HepG2 (cell line): ENCODE results near the gene ZFP36. TPM values are rescaled to one million over a fixed set of nuclear protein-coding genes. Genes with fewer than 3 reads are reported as not detected.

Experiments
- E2F2 ChIP-seq: sonication (generic); formaldehyde crosslinking; IDR thresholded peaks from 2 replicates; pipeline ENCODE4 v1.4.0; 2020; ENCODE audit warnings: missing genetic modification reagents, borderline replicate concordance
- ERF ChIP-seq: IDR thresholded peaks from 2 replicates; pipeline ENCODE4 v1.6.1; 2018; ENCODE audit warnings: missing biosample characterization, missing genetic modification reagents
- GATAD2A ChIP-seq: IDR thresholded peaks from 2 replicates; pipeline ENCODE4 v1.6.1; 2016
- GMEB2 ChIP-seq: IDR thresholded peaks from 2 replicates; pipeline ENCODE4 v1.6.1; 2016; ENCODE audit warnings: missing biosample characterization, missing genetic modification reagents, low read depth
- HNF4A ChIP-seq: sonication (generic); formaldehyde crosslinking; IDR thresholded peaks from 2 replicates; pipeline ENCODE4 v1.4.0; 2020; ENCODE audit warnings: missing genetic modification reagents
- JUNB ChIP-seq: sonication (generic); formaldehyde crosslinking; IDR thresholded peaks from 2 replicates; pipeline ENCODE4 v1.8.0; 2022; ENCODE audit warnings: missing genetic modification reagents, mild to moderate bottlenecking, borderline replicate concordance
- NFKB2 ChIP-seq: sonication (generic); formaldehyde crosslinking; IDR thresholded peaks from 2 replicates; pipeline ENCODE4 v1.4.0; 2020; ENCODE audit warnings: missing genetic modification reagents, borderline replicate concordance
- NFRKB ChIP-seq: fragments of 450-650 bp; IDR thresholded peaks from 2 replicates; pipeline ENCODE4 v1.6.1; 2017
- NR2F6 ChIP-seq, 2 experiments: IDR thresholded peaks; 2 replicates each; pipeline ENCODE4 v1.6.1; 2016; ENCODE audit warnings: antibody characterized with exemption in 1 of 2, mild to moderate bottlenecking in 1 of 2
- PHF21A ChIP-seq: sonication (generic); formaldehyde crosslinking; IDR thresholded peaks from 2 replicates; pipeline ENCODE4 v1.5.0; 2020; ENCODE audit warnings: mild to moderate bottlenecking, missing genetic modification reagents
- POGZ ChIP-seq: sonication (generic); formaldehyde crosslinking; IDR thresholded peaks from 2 replicates; pipeline ENCODE4 v1.4.0; 2020; ENCODE audit warnings: mild to moderate bottlenecking, missing genetic modification reagents
- SCMH1 ChIP-seq: sonication (generic); formaldehyde crosslinking; IDR thresholded peaks from 2 replicates; pipeline ENCODE4 v1.9.0; 2021; ENCODE audit warnings: missing genetic modification reagents, mild to moderate bottlenecking, borderline replicate concordance
- SMAD9 ChIP-seq: sonication (generic); formaldehyde crosslinking; IDR thresholded peaks from 2 replicates; pipeline ENCODE4 v1.5.1; 2020; ENCODE audit warnings: mild to moderate bottlenecking, missing genetic modification reagents
- SMARCE1 ChIP-seq: fragments of 450-650 bp; IDR thresholded peaks from 2 replicates; pipeline ENCODE4 v1.6.1; 2017; ENCODE audit warnings: borderline replicate concordance
- SRSF9 ChIP-seq: fragments of 200-400 bp; formaldehyde crosslinking; IDR thresholded peaks from 2 replicates; pipeline ENCODE4 v1.6.1; 2018; ENCODE audit warnings: borderline replicate concordance, mild to moderate bottlenecking, low read depth, low read length; ENCODE audit not compliant: insufficient read depth, poor library complexity, severe bottlenecking
- TP53 ChIP-seq: sonication (generic); formaldehyde crosslinking; conservative IDR thresholded peaks from 2 replicates; pipeline ENCODE4 v1.4.0; 2020; ENCODE audit warnings: missing genetic modification reagents
- ZIK1 ChIP-seq: sonication (generic); formaldehyde crosslinking; IDR thresholded peaks from 2 replicates; pipeline ENCODE4 v1.5.0; 2020; ENCODE audit warnings: mild to moderate bottlenecking, low read depth, missing genetic modification reagents, borderline replicate concordance
- ZNF34 ChIP-seq: sonication (generic); formaldehyde crosslinking; IDR thresholded peaks from 2 replicates; pipeline ENCODE4 v1.4.0; 2020; ENCODE audit warnings: mild to moderate bottlenecking, missing genetic modification reagents, borderline replicate concordance
- ZNF446 ChIP-seq: sonication (generic); formaldehyde crosslinking; IDR thresholded peaks from 2 replicates; pipeline ENCODE4 v1.5.0; 2020; ENCODE audit warnings: mild to moderate bottlenecking, missing genetic modification reagents
- ZNF569 ChIP-seq: sonication (generic); formaldehyde crosslinking; IDR thresholded peaks from 2 replicates; pipeline ENCODE4 v1.5.0; 2020; ENCODE audit warnings: mild to moderate bottlenecking, missing genetic modification reagents, moderate library complexity, borderline replicate concordance
- polyA plus RNA-seq, 8 experiments: library from polyadenylated mRNA; depleted of rRNA in 3 of 8; stranded (reverse) in 7 of 8; unstranded in 1 of 8; fragments of >200 nt; fragmentation: Illumina TruSeq in 4 of 8; extraction: Trizol in 4 of 8; gene quantifications; 2 replicates each; pipeline versions ENCODE4 v1.2.1 to v1.2.3, GENCODE V29; 2011 to 2016; ENCODE audit warnings: low read depth in 4 of 8, missing spikeins in 1 of 8, mixed read lengths in 1 of 8; ENCODE audit not compliant: insufficient read depth in 1 of 8
- total RNA-seq, 5 experiments: library from RNA; depleted of rRNA; stranded (reverse); fragments of >200 nt; fragmentation: Illumina TruSeq; extraction: Trizol; gene quantifications; 2 replicates each; pipeline ENCODE4 v1.2.3, GENCODE V29; 2016; ENCODE audit warnings: low read depth in 1 of 5
- TF ChIP-seq, protein P1 (sequence below): sonication (generic); formaldehyde crosslinking; conservative IDR thresholded peaks from 2 replicates; pipeline ENCODE4 v1.4.0; 2020; ENCODE audit warnings: mild to moderate bottlenecking, missing genetic modification reagents, moderate library complexity

ZFP36 gene
- total and polyA plus RNA-seq, 2 of the 13 experiments (the other 11 are each of a cell fraction or from before 2014, with no cell fraction given): 1.4 to 1.7 TPM

DNA sequence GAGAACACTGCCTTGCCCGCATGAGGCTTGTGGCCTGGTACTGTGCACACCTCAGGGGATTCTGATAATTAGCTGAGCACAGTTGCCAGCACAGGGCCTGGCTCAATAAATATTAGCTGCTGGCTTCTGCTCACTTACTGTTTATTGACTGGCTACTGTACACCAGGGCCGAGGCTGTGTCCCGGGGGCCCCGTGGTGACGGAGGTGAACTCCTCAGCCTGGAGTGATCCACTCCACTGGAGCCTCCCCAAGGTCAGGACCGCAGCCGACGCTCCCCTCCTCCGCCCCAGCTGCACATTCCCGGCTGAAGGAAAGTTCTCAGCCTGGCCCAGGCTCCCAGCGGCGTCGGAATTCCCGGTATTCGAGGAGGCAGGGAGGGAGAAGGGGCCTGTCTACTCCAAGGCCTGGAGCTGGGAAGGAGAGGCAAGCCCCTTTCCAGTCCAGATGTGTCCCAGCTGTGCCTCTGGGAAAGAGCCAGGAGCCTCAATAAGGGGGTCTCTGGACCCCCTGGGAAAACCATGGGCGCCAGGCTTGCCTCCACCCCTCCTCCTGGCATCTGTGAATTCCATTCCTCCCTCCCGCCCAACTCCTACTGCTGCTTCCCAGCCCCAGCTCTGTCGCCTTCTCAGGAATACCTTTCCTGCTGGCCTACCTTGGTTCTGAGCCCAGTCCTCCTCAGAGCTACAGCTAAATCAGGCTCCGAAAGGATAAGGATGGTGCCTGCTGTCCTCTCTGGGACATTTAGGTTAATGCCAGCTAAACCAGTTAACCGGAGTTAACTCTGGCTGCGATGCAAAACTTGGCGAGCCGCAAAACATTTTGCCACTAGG lies 21.9 kb downstream of the ZFP36 start (continued):
- TF ChIP-seq SCMH1 (CRISPR knock-in tag): no peak
- TF ChIP-seq E2F2 (CRISPR knock-in tag): no peak
- TF ChIP-seq GMEB2 (CRISPR knock-in tag): no peak
- TF ChIP-seq SRSF9: no peak
- no peak for TF ChIP-seq ZNF446 (CRISPR knock-in tag)
- TF ChIP-seq ERF (CRISPR knock-in tag): no peak
- TF ChIP-seq ZIK1: no peak
- no peak for TF ChIP-seq POGZ (CRISPR knock-in tag)
- no peak for TF ChIP-seq SMAD9 (CRISPR knock-in tag)
- TF ChIP-seq, protein P1, sequence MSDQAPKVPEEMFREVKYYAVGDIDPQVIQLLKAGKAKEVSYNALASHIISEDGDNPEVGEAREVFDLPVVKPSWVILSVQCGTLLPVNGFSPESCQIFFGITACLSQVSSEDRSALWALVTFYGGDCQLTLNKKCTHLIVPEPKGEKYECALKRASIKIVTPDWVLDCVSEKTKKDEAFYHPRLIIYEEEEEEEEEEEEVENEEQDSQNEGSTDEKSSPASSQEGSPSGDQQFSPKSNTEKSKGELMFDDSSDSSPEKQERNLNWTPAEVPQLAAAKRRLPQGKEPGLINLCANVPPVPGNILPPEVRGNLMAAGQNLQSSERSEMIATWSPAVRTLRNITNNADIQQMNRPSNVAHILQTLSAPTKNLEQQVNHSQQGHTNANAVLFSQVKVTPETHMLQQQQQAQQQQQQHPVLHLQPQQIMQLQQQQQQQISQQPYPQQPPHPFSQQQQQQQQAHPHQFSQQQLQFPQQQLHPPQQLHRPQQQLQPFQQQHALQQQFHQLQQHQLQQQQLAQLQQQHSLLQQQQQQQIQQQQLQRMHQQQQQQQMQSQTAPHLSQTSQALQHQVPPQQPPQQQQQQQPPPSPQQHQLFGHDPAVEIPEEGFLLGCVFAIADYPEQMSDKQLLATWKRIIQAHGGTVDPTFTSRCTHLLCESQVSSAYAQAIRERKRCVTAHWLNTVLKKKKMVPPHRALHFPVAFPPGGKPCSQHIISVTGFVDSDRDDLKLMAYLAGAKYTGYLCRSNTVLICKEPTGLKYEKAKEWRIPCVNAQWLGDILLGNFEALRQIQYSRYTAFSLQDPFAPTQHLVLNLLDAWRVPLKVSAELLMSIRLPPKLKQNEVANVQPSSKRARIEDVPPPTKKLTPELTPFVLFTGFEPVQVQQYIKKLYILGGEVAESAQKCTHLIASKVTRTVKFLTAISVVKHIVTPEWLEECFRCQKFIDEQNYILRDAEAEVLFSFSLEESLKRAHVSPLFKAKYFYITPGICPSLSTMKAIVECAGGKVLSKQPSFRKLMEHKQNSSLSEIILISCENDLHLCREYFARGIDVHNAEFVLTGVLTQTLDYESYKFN (CRISPR knock-in tag): peak; percentile 61; the same call in 1 of the 2 replicates
- no peak for TF ChIP-seq HNF4A (CRISPR knock-in tag)
- TF ChIP-seq NFRKB: no peak
- no peak for TF ChIP-seq SMARCE1
- no peak for TF ChIP-seq ZNF569 (CRISPR knock-in tag)
- TF ChIP-seq NFKB2: no peak; the same call in 1 of the 2 replicates
- peak; percentile 32; the same call in 1 of the 2 replicates for TF ChIP-seq PHF21A (CRISPR knock-in tag)
- no peak for TF ChIP-seq ZNF34
- no peak for TF ChIP-seq TP53 (CRISPR knock-in tag)
- no peak for TF ChIP-seq NR2F6 (IDR thresholded peaks at IDR 0.05)
- peak; percentile 23; the same call in 1 of the 2 replicates for TF ChIP-seq NR2F6 (CRISPR knock-in tag; IDR thresholded peaks at IDR 0.05)
- TF ChIP-seq JUNB (CRISPR knock-in tag): no peak
- TF ChIP-seq GATAD2A (CRISPR knock-in tag): peak; percentile 75
